Vagina (tissue), 2 donors: ENCODE results near the gene NPAS1.
"Not testable (repeated sequence)": the region's sequence is repeated elsewhere in the genome, so short reads cannot be mapped to it uniquely, and the experiment has no call there.

Source experiments
- POLR2A ChIP-seq, 2 donors: fragments of 450-650 bp; IDR thresholded peaks; one replicate each; pipeline ENCODE4 v1.6.1; 2017; ENCODE audit warnings: antibody characterized with exemption in 2 of 2, mild to moderate bottlenecking in 2 of 2, moderate library complexity in 2 of 2
- POLR2AphosphoS5 ChIP-seq, 2 donors: sonication (generic); formaldehyde crosslinking; IDR thresholded peaks; one replicate each; pipeline ENCODE4 v1.9.0; 2017; ENCODE audit warnings: antibody characterized with exemption in 2 of 2, mild to moderate bottlenecking in 2 of 2, low read depth in 1 of 2; ENCODE audit not compliant: insufficient read depth in 1 of 2
- TF ChIP-seq, protein P1 (sequence below), 3 experiments: fragments of 450-650 bp in 2 of 3; fragments of 200-600 bp in 1 of 3; sonication (generic) in 1 of 3; IDR thresholded peaks; one replicate each; pipeline ENCODE4 v1.5.1; 2017 to 2019; ENCODE audit warnings: antibody characterized with exemption in 3 of 3, mild to moderate bottlenecking in 2 of 3, moderate library complexity in 2 of 3

DNA sequence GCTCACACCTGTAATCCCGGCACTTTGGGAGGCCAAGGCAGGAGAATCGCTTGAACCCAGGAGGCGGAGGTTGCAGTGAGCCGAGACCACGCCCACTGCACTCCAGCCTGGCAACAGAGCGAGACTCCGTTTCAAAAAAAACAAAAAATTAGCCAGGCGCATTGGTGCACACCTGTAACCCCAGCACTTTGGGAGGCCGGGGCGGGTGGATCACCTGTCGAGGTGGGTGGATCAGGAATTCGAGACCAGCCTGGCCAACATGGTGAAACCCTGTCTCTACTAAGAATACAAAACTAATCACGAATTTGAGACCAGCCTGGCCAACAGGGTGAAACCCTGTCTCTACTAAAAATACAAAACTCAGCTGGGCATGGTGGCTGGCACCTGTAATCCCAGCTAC is 58.7 kb downstream of the NPAS1 start:
- TF ChIP-seq, protein P1, sequence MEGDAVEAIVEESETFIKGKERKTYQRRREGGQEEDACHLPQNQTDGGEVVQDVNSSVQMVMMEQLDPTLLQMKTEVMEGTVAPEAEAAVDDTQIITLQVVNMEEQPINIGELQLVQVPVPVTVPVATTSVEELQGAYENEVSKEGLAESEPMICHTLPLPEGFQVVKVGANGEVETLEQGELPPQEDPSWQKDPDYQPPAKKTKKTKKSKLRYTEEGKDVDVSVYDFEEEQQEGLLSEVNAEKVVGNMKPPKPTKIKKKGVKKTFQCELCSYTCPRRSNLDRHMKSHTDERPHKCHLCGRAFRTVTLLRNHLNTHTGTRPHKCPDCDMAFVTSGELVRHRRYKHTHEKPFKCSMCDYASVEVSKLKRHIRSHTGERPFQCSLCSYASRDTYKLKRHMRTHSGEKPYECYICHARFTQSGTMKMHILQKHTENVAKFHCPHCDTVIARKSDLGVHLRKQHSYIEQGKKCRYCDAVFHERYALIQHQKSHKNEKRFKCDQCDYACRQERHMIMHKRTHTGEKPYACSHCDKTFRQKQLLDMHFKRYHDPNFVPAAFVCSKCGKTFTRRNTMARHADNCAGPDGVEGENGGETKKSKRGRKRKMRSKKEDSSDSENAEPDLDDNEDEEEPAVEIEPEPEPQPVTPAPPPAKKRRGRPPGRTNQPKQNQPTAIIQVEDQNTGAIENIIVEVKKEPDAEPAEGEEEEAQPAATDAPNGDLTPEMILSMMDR (IDR thresholded peaks at IDR 0.05) = not testable (repeated sequence)
- not testable (repeated sequence) for TF ChIP-seq POLR2A (IDR thresholded peaks at IDR 0.05); POLR2AphosphoS5 (IDR thresholded peaks at IDR 0.05; ENCODE audit: insufficient read depth in 1 of 2, low read depth in 1 of 2)
